Ureter (tissue), 1 donor: Measurements from ENCODE around the gene GPD2. TPM values are rescaled to one million over a fixed set of nuclear protein-coding genes. Genes with fewer than 3 reads are reported as not detected.
A peak's percentile ranks its signal among the peaks of the same experiment; 100 is the strongest.

ENCODE experiments used
- DNase-seq: peaks from one replicate; pipeline ENCODE4 v3.0.0-alpha.2; 2020; ENCODE audit warnings: low spot score
- total RNA-seq: library from RNA; stranded (reverse); gene quantifications from one replicate; pipeline ENCODE4 v1.2.4, GENCODE V29; 2023
- donor health status: DM: yes; HTN: yes; CAD: no.

Gene GPD2
- total RNA-seq, 1 donor from 2014 or later: 58.2 TPM

DNA sequence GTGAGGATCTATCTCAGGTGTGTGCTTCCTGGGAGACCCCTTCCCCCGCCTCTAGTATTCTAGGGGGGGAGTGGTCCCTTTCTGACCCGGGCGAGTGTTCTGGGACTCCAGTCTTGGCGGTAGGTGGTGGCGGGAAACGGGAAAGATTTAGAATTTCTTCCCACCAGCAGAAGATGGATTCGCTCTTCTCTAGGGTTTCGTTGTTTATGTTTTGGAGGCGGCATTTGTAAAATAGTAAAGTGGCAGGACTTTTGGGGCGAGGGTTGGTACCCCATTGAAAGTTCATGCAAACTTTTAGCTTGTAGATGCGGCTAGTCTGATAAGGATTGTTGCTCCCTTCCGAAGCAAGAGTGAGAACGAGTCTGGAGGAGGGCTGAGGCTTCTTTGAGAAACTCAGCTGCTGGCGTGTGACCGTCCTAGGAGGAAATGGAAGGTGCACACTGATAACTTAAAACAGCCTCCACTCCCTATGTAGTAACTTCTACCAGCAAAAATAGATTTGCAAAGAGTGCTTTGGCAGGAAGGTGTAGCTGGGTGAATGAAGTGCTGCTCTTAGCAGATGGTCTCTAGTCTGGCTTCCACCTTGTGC lies 412 bp downstream of the GPD2 start:
- no peak for DNase-seq

DNA sequence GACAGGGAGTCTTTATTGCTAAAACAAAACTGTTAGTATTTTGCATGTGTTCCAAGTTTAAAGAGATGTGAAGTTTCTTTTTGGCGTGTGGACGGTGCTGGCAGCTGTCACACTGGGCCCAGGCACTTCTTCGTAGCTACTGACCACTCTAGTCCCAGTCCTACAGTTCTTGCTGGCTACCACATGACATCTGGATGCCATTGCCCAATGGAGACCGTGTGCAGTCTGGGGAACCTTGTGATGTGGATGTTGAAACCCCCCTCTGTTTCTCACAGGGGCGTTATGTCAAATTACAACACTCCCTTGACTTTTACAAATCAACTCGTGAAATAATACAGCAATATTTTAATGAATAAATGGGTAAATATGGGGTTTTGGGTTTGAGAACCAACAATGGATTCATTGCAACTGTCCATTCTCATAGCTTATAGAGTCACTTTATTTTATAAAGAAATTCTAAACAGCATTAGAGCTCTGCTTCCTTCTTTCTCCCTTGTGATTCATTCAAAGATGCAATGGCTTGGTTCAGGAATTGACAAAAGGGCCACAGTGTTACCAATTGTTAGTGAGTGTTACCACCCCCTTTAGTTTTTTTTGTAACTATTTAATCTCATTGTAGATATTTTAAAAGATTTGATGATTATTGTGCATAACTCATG lies 1.2 kb downstream of the GPD2 start:
- no peak for DNase-seq

DNA sequence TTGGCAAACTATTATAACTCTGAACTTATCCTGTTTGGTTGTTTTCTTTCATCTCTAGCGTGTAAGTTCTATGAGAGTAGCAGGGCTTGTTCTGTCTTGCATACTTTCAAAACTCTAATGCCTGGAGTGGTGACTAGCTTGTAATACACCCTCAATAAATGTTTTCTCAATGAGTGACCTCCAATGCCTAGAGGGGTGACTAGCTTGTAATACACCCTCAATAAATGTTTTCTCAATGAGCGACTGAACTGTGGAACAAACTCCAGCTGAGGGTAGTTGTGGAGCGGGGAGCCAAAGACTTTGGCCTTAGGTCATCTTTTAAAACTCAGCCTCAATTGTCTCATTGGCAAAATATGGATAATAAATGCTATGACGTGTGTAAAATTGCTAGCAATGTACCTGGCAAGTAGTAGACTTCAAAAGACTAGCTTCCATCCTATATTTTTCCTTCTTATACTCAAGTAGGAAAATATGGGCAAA lies 1.8 kb downstream of the GPD2 start:
- DNase-seq: no peak

DNA sequence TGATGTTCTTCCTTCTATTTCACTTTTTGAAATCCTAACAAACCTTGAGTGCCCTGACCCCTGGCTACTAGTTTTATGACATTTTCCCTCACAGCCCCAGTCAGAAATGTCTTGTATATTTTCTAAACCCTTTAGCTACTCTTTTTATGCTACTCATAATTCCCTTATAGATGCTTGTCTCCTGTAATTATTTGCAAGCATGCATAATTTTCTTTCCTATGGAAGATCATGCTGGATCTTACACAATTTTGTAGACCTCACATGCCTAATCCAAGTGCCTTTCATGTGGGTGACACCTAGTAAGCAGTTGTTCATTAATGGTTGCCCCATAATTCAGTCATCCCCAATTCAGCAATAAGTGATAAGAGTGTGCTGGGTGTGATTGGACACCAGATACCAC lies 6.9 kb downstream of the GPD2 start:
- DNase-seq: no peak

DNA sequence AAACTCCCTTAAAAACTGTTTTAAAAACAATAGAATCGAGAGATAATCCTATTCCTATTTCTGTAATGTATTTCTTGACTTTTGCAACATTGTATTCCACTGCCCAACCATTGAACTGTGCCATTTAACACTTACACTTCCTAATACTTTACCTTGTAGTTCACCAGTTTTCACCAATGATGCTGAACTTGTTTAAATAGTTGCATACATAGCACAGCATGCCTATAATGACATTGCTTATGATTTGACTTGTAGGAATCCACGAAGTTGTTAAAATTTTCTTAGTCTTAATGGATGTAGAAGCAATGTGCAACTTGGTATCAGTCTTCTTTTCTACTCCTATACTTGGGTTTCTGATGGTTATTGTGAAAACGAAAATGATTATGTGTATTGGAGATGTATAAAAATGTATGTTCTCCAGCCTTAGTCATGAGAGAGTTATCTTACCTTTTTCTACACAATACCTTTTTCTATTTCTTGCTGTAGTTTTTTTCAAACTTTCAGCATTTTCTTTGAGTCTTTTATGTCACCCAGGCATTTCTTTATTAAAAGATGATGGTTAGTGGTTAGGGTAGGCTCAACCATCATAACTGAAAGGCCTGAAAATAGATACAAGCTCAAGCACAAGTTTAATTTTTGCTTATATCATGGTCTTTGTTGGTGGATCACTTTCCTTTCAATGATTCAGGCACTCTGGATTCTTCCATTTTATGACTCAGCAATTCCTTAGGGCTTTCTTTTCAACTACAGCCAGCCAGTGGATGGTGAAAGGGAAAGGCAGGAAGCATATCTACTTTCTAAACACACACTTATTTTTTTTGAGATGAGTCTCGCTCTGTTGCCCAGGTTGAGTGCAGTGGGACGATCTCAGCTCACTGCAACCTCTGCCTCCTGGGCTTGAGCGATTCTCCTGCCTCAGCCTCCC lies 9.4 kb downstream of the GPD2 start:
- no peak for DNase-seq

DNA sequence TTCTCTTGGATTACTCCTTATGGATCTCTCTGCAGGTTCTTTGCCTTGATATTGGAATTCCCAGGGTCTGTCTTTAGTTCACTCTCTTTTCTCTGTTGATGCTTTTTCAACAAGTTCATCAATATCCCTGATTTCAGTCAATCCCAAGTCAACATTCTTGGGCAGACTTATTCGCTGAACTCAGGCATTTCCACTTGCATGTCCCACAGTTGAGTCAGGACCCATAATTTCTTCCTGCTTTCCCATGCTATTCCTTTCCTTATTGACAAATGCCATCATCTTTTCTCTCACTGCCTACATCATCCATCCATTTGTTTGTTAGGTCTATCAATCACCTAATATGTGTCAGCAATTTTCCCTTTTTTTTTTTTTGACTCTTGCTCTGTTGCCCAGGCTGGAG lies 11.6 kb downstream of the GPD2 start:
- no peak for DNase-seq

DNA sequence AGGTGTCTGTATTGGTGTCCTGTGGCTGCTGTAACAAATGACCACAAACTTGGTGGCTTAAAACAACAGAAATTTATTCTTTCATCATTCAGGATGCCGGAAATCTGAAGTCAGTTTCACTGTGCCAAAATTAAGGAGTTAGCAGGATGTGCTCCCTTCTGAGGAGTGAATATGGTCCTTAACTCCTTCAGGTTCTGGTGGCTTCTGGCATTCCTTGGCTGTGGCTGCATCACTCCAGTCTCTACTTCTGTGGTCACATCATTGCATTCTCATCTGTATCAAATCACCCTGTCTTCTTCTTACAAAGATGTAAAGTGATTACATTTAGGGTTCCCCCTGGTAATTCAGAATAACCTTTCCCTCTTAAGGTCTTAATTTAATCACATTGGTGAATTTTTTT lies 12.6 kb downstream of the GPD2 start:
- no peak for DNase-seq

DNA sequence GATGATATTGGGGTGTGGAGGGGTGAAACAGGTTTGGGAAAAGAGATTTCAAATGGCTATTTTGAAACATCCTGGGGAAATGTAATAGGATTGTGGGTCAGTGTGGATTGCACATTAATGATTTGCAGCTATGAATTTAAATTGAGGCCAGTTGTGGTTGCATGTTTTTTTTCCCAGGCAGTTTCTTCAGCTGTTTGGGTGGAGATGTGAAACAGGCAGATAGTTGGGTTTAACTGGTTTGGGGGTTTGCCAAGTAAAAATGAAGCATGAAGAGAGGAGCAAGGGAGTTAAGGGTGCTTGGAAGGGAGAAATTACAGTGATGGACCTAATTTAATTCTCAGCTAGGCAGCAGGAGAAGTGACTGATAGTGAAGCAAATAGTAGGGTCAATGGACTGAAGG lies 16.8 kb downstream of the GPD2 start:
- no peak for DNase-seq

DNA sequence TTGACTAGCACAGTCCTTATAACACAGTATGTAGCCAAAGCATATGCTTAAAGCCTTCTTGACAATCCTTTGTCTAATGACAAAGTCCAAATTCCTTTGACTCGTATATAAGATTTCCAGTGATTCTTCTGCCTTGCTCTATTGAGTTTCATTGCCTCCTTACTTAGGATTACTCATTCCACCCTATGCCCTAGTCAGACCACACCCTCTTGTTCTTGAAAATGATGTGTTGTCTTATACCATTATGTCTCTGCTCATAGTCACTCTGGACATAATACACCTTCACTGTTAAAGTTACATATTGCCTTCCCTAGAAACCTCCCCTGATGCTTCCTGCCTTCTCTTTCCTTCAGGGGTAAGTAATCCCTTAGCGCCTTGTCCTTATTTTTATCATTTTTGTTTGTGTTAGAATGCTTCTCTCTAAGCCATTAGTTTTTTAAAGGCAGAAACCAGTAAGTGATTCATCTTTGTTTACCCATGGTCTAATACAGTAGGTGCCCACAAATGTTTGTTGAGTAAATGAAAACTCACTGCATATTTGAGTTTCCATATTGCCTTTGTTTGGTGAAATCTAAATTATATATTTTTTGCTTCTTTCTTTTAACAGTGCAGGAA lies 19.3 kb downstream of the GPD2 start:
- DNase-seq: no peak

DNA sequence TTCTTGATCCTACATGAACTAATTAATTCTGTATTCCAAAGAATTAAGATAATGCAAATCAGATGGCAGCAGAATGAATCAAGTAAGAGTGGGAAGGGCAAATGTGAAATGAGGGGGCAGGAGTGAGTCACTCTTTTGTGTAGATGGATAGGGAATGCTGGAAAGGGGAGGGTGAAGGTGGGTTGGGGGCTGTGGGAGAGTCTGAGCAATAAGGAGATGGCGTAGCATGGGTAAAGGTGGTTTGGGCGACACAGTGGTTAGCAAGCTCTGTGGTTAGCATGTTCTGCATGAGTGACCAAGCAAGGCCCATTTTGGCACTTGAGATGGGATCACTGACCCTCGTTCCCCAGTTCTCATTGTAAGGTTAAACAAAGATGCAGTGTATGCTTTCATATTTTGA lies 20.4 kb downstream of the GPD2 start:
- no peak for DNase-seq

DNA sequence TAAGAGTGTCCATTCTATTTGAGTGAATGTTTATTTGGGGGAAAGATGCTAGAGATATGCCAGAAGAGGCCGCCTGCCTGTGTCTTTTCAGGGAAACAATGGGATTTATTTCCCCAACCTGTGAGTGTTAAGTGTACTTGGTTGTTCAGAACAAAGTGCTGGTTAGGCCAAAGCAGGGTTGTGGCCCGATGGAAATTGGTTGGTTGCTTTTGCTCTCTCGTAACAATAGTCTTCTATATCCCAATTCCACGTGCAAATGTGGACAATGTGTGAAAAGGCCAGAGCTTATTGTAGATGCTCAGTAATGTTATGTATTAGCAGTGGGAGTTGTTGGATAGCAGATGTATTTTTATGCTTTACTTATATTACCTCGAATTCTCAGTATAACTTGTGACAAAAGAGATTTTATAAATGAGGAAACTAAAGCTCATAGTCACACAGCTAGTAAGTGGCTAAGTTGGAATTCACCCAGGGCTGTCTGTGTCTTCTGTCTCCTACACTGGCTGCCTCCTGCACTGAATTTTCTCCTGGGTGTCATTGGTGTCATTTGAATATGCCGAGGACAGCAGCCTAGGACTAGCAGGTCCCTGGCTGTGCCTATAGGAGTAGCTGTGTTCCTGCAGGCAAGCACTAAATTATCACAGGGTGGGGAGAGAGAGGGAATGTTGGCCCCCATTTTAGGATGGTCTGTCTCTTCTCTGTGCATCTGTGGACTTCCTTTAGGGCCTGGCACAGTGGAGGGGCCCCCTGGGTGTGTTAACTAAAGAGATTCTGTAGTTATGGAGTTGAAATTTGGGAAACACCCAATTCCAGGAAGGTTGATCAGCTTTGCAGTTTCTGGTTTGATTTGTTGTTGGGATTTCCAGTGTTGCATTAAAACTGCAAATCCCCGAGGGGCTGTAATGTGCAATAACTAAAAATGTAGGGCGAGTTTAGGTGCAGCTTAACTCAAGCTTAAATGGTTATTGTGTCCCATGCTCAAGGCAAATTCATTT lies 21.6 kb downstream of the GPD2 start:
- DNase-seq: no peak

DNA sequence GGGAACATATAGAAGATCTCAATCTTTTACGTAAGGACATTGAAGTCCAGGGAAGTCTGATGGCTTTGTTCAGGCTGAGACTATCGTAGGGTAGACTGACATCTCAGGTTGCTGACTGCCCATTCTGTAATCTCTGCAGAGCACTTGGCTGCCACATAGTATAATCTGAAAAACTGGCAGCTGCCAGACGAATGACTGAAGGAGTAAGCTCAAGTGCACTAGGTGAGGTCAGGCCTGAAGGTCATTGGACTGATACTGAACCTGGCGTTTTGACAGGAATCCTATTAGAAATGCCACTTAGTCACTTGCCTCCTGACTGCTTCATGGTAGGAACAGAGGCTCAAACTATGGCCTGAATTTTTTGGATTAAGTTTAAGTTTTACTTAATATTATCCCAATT lies 23.5 kb downstream of the GPD2 start:
- DNase-seq: no peak

DNA sequence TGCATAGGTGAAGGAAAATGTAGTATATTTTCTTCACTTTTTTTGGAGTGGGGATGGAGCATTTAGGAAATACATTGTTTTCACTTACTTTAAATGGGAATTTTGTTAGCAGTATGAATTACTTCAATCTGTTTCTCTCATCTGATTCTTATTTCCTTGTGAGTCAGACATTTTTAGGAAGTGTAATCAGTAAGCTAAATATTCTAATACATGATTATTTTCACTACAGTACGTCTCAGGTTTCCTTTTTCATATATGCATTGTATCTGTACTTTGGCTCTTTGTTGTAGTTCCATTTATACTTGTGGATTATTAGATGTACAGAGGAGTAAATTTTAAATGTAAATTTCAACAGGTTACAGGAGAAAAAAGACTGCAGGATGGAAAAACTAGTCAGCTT lies 27.9 kb downstream of the GPD2 start:
- DNase-seq: no peak

DNA sequence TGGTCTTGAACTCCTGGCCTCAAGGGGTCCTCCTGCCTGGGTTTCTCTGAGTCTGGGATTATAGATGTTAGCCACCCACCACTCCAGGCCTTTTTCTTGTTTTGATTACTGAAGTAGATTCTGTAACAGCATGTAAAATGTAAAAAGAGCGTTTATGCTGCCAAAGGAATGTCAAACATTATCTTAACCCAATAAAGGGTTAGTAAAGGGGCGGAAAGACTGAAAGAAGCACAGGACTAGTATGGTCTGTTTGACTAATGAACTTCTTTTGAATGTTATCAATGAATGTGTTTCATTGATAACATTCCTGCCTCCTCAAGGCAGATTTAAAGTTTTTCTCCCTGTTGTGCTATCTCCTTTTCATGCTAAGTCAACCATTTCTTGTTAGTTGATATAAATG lies 29.4 kb downstream of the GPD2 start:
- no peak for DNase-seq

DNA sequence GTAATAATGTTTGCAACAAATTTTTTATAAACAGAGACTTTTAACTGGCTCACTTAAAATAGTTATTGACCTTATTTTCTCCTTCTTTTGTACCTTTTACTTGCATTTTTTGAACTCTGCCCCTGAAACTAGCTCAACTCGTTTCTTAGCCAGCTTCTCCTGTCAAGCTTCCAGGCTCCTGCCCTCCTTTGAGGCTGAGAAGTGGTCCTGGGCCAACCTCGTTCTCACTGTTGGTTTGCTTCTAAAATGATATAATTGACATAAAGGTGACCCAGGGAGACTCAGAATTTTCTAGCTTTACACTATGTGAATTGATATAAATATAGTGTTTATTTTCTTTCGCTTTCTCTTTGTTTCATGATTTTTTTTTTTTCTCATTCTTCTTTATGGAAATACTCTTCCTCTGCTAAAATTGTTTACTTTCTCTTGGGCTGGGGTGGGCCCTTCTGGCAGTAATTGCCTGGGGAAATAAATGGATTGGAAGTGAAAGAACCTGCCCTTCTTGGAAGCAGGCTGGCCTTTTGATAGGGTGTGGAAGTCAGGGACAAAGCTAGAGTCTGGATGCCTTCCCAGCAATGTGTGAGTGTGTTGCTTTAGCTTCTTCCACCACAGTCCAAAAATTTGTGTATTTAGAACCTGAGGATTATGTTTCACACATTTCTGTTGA lies 30.7 kb downstream of the GPD2 start:
- DNase-seq: peak; percentile 50

DNA sequence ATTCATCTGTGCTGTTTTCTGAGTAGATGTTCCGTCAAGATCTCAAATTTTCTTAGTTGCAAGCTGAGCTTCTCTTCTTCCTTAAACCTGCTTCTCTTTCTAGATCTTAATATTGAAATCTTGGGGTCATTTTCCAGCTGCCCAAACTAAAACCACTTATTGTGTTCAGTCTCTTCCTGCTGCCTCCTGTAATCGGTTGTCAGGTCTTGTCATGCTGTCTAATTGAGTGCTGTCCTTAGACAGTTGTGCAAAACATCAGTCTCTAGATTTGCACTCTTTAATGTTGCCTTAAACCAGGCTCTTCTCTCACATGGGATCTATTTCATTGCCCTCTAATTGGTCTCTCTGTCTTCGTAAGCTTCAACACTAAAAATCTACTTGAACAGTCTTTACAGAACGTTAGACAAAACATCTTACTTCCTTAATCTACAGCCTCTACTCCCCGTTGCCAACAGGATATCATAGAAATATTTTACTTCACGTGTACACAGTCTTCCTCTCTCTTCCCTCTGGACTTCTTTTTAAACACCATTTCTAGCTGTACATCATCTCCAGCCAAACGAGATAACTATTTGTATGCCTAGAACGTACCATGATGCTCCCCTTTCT lies 34.9 kb downstream of the GPD2 start:
- no peak for DNase-seq

DNA sequence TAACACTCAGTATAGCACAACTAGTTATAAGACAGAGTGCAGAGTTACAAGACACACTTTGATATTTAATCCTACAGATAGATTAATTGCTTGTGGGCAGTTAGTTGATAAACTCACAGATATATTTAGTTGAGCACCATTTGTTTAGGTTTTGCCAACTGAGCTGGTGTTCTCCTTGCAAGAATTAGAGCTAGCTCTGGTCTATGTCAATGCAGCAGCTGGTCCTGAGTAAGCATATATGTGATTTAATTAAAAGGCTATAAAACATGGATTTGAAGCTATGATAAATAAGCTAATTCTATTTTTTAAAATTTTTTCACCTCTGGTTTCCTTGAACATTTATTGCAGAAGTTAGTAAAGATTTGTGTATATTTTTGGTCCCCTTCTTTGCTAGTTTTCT lies 35.6 kb downstream of the GPD2 start:
- DNase-seq: no peak

DNA sequence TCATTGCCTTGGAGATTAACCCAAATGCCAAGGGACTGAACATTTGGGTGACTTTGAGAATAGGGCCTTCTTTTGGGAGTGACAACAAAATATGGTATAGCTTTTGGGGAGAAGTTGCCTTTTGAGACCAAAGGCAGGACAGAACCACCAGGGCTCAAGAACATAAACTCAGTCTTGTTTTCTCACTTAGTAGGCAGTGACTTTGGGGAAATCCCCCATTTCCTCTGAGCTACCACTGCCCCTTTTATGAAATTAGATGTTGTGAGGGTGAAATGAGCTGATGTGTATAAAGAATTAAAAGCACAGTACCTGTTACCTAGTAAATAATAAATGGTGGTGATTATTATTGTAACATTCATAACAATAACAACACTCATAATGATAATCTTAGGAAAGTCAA lies 36.5 kb downstream of the GPD2 start:
- no peak for DNase-seq

DNA sequence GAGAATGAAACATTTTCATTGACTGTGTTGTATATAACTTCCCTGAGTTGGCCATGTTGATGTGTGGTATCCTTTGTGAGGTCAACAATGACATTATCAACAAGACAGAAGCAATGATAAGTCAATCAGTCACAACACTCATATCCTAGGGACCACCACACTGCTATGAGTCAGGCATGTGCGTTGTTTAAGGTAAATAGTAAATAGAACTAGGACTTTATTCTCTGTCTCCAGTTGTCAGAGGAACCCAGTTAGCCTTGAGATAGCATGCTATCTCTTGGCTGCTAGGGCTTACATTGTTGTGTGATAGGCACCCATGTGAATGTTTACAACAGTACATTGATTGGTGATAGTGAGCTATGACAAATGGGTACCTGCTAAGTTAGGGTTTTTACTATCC lies 37.3 kb downstream of the GPD2 start:
- DNase-seq: no peak

DNA sequence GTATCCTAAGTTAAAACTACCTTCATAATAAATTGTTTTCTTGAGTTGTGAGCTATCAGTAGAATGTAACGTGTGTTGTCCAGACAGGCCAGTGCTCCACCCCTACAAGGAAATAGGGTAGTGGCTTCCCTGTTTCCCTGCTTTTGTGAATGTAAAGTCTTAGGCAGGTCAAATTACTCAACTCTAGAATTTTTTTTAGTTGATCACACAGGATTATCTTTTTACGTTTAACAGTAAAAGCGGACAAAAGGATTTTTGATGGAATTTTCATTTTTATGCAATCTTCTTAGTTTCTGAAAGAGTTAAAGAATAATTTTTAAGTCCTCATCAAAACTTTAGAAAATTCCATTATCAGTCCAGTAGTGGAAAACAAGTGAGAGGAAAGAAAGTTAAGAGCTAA lies 38.2 kb downstream of the GPD2 start:
- DNase-seq: no peak
